SK-N-SH (cell line): ENCODE data around the gene CALCOCO2. TPM values are rescaled to one million over a fixed set of nuclear protein-coding genes. Genes with fewer than 3 reads are reported as not detected.

ENCODE experiments used
- CTCF ChIA-PET: fragments of 300-600, 350-600 bp; formaldehyde crosslinking; extraction: SDS; loops from one replicate; lab custom pipeline; 2021; lab: Yijun Ruan, JAX
- POLR2A ChIA-PET: fragments of 350-600 bp; sonication (Branson Sonifier 250); formaldehyde crosslinking; extraction: SDS; loops from one replicate; lab custom pipeline; 2020; ENCODE audit warnings: antibody characterized with exemption, inconsistent platforms; lab: Yijun Ruan, JAX
- DNase-seq: peaks from one replicate; pipeline ENCODE4 v3.0.0; 2012
- H2AFZ ChIP-seq: fragments of 200-600 bp; sonication (generic); 2 replicates; pipeline ENCODE4 v1.8.1; 2016; ENCODE audit warnings: antibody characterized with exemption, mild to moderate bottlenecking, low read depth
- H3F3A ChIP-seq: fragments of 200-600 bp; sonication (generic); replicated peaks from 2 replicates; pipeline ENCODE3; 2016; ENCODE audit warnings: antibody characterized with exemption, mild to moderate bottlenecking; ENCODE audit not compliant: insufficient read depth
- H3K27ac ChIP-seq, 2 experiments: fragments of 200-500 bp in 1 of 2; fragments of 200-600 bp in 1 of 2; sonication (Bioruptor generic) in 1 of 2; sonication (generic), shearing (Covaris generic) in 1 of 2; 2 replicates each; pipeline versions ENCODE4 v1.5.1 to v1.6.1; 2014 to 2016; ENCODE audit warnings: low read depth in 2 of 2, inconsistent platforms in 1 of 2, low read length in 1 of 2, mild to moderate bottlenecking in 1 of 2, mixed read lengths in 1 of 2
- H3K27me3 ChIP-seq: fragments of 200-600 bp; sonication (generic), shearing (Covaris generic); 2 replicates; pipeline ENCODE4 v1.6.1; 2016; ENCODE audit warnings: mixed run types; ENCODE audit not compliant: insufficient read depth
- H3K36me3 ChIP-seq, 2 experiments: fragments of 200-500 bp in 1 of 2; fragments of 200-600 bp in 1 of 2; sonication (Bioruptor generic) in 1 of 2; sonication (generic) in 1 of 2; replicated peaks in 1 of 2; 2 replicates each; pipeline versions ENCODE3 to v1.5.1; 2014 to 2016; ENCODE audit warnings: low read length in 1 of 2, mild to moderate bottlenecking in 1 of 2; ENCODE audit not compliant: insufficient read depth in 2 of 2, control insufficient read depth in 1 of 2
- H3K4me1 ChIP-seq, 2 experiments: fragments of 200-500 bp in 1 of 2; fragments of 200-600 bp in 1 of 2; sonication (Bioruptor generic) in 1 of 2; sonication (generic), shearing (Covaris generic) in 1 of 2; 2 replicates each; pipeline versions ENCODE4 v1.5.1 to v1.6.1; 2014 to 2016; ENCODE audit warnings: low read depth in 1 of 2, low read length in 1 of 2, mixed run types in 1 of 2; ENCODE audit not compliant: insufficient read depth in 2 of 2, control insufficient read depth in 1 of 2
- H3K4me2 ChIP-seq: fragments of 200-600 bp; sonication (generic), shearing (Covaris generic); 2 replicates; pipeline ENCODE4 v1.6.1; 2017; ENCODE audit warnings: mixed run types
- H3K4me3 ChIP-seq, 2 experiments: fragments of 200-500 bp in 1 of 2; fragments of 200-600 bp in 1 of 2; sonication (Bioruptor generic) in 1 of 2; sonication (generic), shearing (Covaris generic) in 1 of 2; 2 replicates each; pipeline versions ENCODE4 v1.5.1 to v1.8.1; 2014 to 2016; ENCODE audit warnings: low read depth in 2 of 2, inconsistent platforms in 1 of 2, low read length in 1 of 2, mild to moderate bottlenecking in 1 of 2, mixed read lengths in 1 of 2, moderate library complexity in 1 of 2
- H3K79me2 ChIP-seq: fragments of 200-600 bp; sonication (generic); 2 replicates; pipeline ENCODE4 v1.8.1; 2017; ENCODE audit warnings: mild to moderate bottlenecking; ENCODE audit not compliant: insufficient read depth
- H3K9ac ChIP-seq: fragments of 200-600 bp; sonication (generic); 2 replicates; pipeline ENCODE4 v1.6.1; 2017; ENCODE audit warnings: mixed run types
- H3K9me2 ChIP-seq: fragments of 200-600 bp; sonication (generic); 2 replicates; pipeline ENCODE4 v1.6.1; 2017; ENCODE audit warnings: mixed run types
- H3K9me3 ChIP-seq: fragments of 200-600 bp; sonication (generic); 2 replicates; pipeline ENCODE4 v1.6.1; 2017; ENCODE audit warnings: mixed run types, mild to moderate bottlenecking, moderate library complexity
- H4K20me1 ChIP-seq: fragments of 200-600 bp; sonication (generic); 2 replicates; pipeline ENCODE4 v1.6.1; 2017; ENCODE audit warnings: mild to moderate bottlenecking, mixed run types; ENCODE audit not compliant: insufficient read depth
- EP300 ChIP-seq, 2 experiments: IDR thresholded peaks; 2 replicates each; pipeline versions ENCODE4 v1.4.0 to v1.6.1; 2012; ENCODE audit warnings: borderline replicate concordance in 1 of 2, low read depth in 1 of 2, low read length in 1 of 2
- EZH2phosphoT487 ChIP-seq: fragments of 200-600 bp; sonication (generic); IDR thresholded peaks from 2 replicates; pipeline ENCODE4 v1.6.1; 2017; ENCODE audit warnings: low read depth, mixed run types, mild to moderate bottlenecking, antibody characterized with exemption, moderate library complexity, borderline replicate concordance
- FOXJ3 ChIP-seq: sonication (generic); formaldehyde crosslinking; IDR thresholded peaks from 2 replicates; pipeline ENCODE4 v1.5.1; 2020; ENCODE audit warnings: mild to moderate bottlenecking, missing genetic modification reagents
- FOXM1 ChIP-seq: IDR thresholded peaks from 2 replicates; pipeline ENCODE4 v1.4.0; 2012; ENCODE audit warnings: low read depth, mild to moderate bottlenecking
- GABPA ChIP-seq: IDR thresholded peaks from 2 replicates; pipeline ENCODE4 v1.4.0; 2012; ENCODE audit warnings: low read depth, mild to moderate bottlenecking
- GATA2 ChIP-seq: sonication (generic); formaldehyde crosslinking; IDR thresholded peaks from 2 replicates; pipeline ENCODE4 v1.5.0; 2020; ENCODE audit warnings: mild to moderate bottlenecking, missing genetic modification reagents
- JUND ChIP-seq: IDR thresholded peaks from 2 replicates; pipeline ENCODE4 v1.4.0; 2012
- MXI1 ChIP-seq: IDR thresholded peaks from 2 replicates; pipeline ENCODE4 v1.6.1; 2012; ENCODE audit warnings: mild to moderate bottlenecking, low read depth, low read length, improper control_type of control experiment
- NFIC ChIP-seq: IDR thresholded peaks from 2 replicates; pipeline ENCODE4 v1.4.0; 2012; ENCODE audit warnings: borderline replicate concordance
- NRF1 ChIP-seq: IDR thresholded peaks from 2 replicates; pipeline ENCODE4 v1.6.1; 2012; ENCODE audit warnings: low read depth, mild to moderate bottlenecking, low read length
- POLR2AphosphoS5 ChIP-seq: IDR thresholded peaks from 2 replicates; pipeline ENCODE4 v1.6.1; 2012; ENCODE audit warnings: low read depth, low read length
- RAD21 ChIP-seq: IDR thresholded peaks from 2 replicates; pipeline ENCODE4 v1.6.1; 2012; ENCODE audit warnings: mild to moderate bottlenecking, low read length
- RFX5 ChIP-seq: IDR thresholded peaks from 2 replicates; pipeline ENCODE4 v1.6.1; 2012; ENCODE audit warnings: mild to moderate bottlenecking, improper control_type of control experiment, low read length
- RXRA ChIP-seq: IDR thresholded peaks from 2 replicates; pipeline ENCODE4 v1.4.0; 2012; ENCODE audit warnings: low read depth, mild to moderate bottlenecking, borderline replicate concordance
- SIN3A ChIP-seq: IDR thresholded peaks from 2 replicates; pipeline ENCODE4 v1.6.1; 2012; ENCODE audit warnings: low read depth, mild to moderate bottlenecking, low read length, moderate library complexity, borderline replicate concordance
- SMC3 ChIP-seq: IDR thresholded peaks from 2 replicates; pipeline ENCODE4 v1.6.1; 2012; ENCODE audit warnings: low read depth, low read length, improper control_type of control experiment
- TAF1 ChIP-seq: IDR thresholded peaks from 2 replicates; pipeline ENCODE4 v1.6.1; 2012; ENCODE audit warnings: low read depth, mild to moderate bottlenecking, low read length, moderate library complexity, borderline replicate concordance
- TCF12 ChIP-seq: IDR thresholded peaks from 2 replicates; pipeline ENCODE4 v1.4.0; 2012
- TEAD4 ChIP-seq: IDR thresholded peaks from 2 replicates; pipeline ENCODE4 v1.4.0; 2012; ENCODE audit warnings: mild to moderate bottlenecking, borderline replicate concordance; ENCODE audit not compliant: insufficient read depth
- YY1 ChIP-seq: IDR thresholded peaks from 2 replicates; pipeline ENCODE4 v1.4.0; 2012; ENCODE audit warnings: low read depth, mild to moderate bottlenecking
- WGBS: methylation state at CpG from one replicate; pipeline ENCODE4 v1.1.6; 2017; ENCODE audit warnings: low lambda C conversion rate; 5-methylcytosine and 5-hydroxymethylcytosine counted together
- polyA plus RNA-seq, 3 experiments: library from polyadenylated mRNA; depleted of rRNA; stranded (reverse); fragments of >200 nt; gene quantifications; 2 replicates each; pipeline ENCODE4 v1.2.3, GENCODE V29; 2012
- TF ChIP-seq, protein P1 (sequence below): IDR thresholded peaks from 2 replicates; pipeline ENCODE4 v1.4.0; 2012; ENCODE audit warnings: low read depth, borderline replicate concordance
- TF ChIP-seq, protein P2 (sequence below): IDR thresholded peaks from 2 replicates; pipeline ENCODE4 v1.4.0; 2012; ENCODE audit warnings: low read depth
- TF ChIP-seq, protein P3 (sequence below): IDR thresholded peaks from 2 replicates; pipeline ENCODE4 v1.6.1; 2012; ENCODE audit warnings: mild to moderate bottlenecking, low read depth, low read length, moderate library complexity
- TF ChIP-seq, protein P4 (sequence below): fragments of 200-600 bp; sonication (generic); IDR thresholded peaks from 2 replicates; pipeline ENCODE4 v1.6.1; 2017; ENCODE audit warnings: antibody characterized with exemption, mild to moderate bottlenecking, moderate library complexity

The CALCOCO2 gene
- polyA plus RNA-seq, 1 of the 3 experiments (the other 2 are of a cell fraction), result 49.9 TPM

DNA sequence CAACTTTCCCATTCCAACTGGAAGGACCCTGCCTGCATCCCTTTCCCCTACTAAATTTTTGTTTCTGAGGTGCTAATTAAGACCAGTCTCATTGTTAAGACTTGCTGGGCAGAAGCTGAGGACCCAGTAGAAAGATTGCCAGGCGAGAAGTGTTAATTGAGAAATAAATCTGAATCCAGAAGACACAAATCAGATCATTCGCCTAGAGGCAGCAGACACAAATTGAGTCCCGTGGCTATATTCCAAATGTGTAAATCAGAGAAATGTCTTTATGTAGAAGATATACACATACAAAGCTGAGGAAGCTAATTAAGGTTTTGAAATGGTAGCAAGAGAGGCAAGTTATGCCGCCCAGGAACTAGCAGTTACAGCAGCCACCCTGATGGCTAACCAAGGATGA lies 29.6 kb downstream of the CALCOCO2 start:
- no peaks in the 10 kb centered on the region for H3K9me3 ChIP-seq
- ChIA-PET POLR2A (interaction anchor here (0.9 kb wide), 1 partner anchor 18 kb away, joined by 4 read pairs; no protein-coding TSS in a partner anchor), CTCF (interaction anchor here (0.8 to 32.7 kb wide), 12 partner anchors 8 to 368 kb away, joined by 3 to 1196 read pairs (median 4); partner anchors contain the start of gene TTLL6)
- H4K20me1 ChIP-seq, result no peaks in the 10 kb centered on the region
- no peak overlapping the region for H3K4me2 ChIP-seq
- no peaks in the 10 kb centered on the region for H3K4me1 ChIP-seq
- no peaks in the 10 kb centered on the region for H3K9me2 ChIP-seq
- no peak for TF ChIP-seq RAD21
- TF ChIP-seq EZH2phosphoT487, result no peak
- no peak for TF ChIP-seq SMC3
- TF ChIP-seq YY1, result no peak
- no peak for TF ChIP-seq GABPA
- TF ChIP-seq RXRA, result no peak
- no peak for TF ChIP-seq FOXJ3
- TF ChIP-seq TEAD4, result no peak
- TF ChIP-seq FOXM1, result no peak
- no peak for TF ChIP-seq EP300 (IDR thresholded peaks at IDR 0.05; ENCODE audit: borderline replicate concordance in 1 of 2, low read depth in 1 of 2, low read length in 1 of 2)
- no peak for TF ChIP-seq SIN3A
- TF ChIP-seq MXI1, result no peak
- TF ChIP-seq, protein P1, sequence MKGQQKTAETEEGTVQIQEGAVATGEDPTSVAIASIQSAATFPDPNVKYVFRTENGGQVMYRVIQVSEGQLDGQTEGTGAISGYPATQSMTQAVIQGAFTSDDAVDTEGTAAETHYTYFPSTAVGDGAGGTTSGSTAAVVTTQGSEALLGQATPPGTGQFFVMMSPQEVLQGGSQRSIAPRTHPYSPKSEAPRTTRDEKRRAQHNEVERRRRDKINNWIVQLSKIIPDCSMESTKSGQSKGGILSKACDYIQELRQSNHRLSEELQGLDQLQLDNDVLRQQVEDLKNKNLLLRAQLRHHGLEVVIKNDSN, result no peak
- no peak for TF ChIP-seq POLR2AphosphoS5
- no peak for TF ChIP-seq GATA2
- TF ChIP-seq, protein P2, sequence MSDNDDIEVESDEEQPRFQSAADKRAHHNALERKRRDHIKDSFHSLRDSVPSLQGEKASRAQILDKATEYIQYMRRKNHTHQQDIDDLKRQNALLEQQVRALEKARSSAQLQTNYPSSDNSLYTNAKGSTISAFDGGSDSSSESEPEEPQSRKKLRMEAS, result no peak
- TF ChIP-seq RFX5, result no peak
- no peak for TF ChIP-seq NFIC
- peaks cover 4% of the 10 kb centered on the region for H3F3A ChIP-seq
- H3K36me3 ChIP-seq, result peaks cover 47 to 50% of the 10 kb centered on the region in 2 experiments
- no peak overlapping the region for H3K4me3 ChIP-seq
- no peak overlapping the region for H3K27ac ChIP-seq
- DNase-seq, result no peak
- H3K27me3 ChIP-seq, result no peaks in the 10 kb centered on the region
- no peak overlapping the region for H3K9ac ChIP-seq
- H3K79me2 ChIP-seq, result no peaks in the 10 kb centered on the region
- 83% methylated on average over 4 of the region's 4 CpGs for WGBS
- no peak overlapping the region for H2AFZ ChIP-seq

DNA sequence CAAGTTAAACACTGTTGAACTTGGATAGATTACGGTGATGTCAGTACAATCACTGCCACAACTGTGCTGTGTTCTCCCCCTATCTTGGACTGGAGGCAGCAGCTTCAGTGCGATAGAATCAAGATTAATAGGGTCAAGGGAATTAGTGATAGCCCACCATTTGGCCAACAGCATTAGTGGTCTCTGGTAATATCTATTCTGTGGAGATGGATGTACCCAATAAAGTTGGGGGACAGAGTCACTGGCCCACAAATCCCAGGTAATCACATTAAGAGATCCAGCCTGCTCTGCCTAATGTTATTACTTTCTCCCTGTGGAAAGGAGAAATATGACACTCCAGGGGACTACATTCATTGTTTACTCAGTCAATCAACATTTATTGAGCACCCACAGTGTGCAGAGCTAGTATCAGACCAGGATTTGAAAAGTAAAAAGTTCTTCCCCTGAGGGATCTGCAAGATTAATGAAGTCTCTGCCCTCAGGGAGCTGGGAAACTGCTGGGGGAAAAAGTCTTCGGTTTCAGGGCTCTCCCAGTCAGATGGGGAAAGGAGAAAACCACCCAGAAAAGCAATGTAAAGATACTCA lies 38.2 kb downstream of the CALCOCO2 start:
- no peak overlapping the region for H3K9ac ChIP-seq
- DNase-seq, result no peak
- no peak overlapping the region for H3K4me3 ChIP-seq
- H3K79me2 ChIP-seq, result no peaks in the 10 kb centered on the region
- peaks cover 0 to 7% of the 10 kb centered on the region in 2 experiments for H3K36me3 ChIP-seq
- no peaks in the 10 kb centered on the region for H4K20me1 ChIP-seq
- H3K4me2 ChIP-seq, result no peak overlapping the region
- H3F3A ChIP-seq, result peaks cover 4% of the 10 kb centered on the region
- H3K27ac ChIP-seq, result no peak overlapping the region
- POLR2A ChIA-PET, result no interaction called here
- CTCF ChIA-PET, result interaction anchor here (0.7 to 32.7 kb wide), 6 partner anchors 9 to 191 kb away, joined by 3 to 1196 read pairs (median 14); partner anchors contain the start of gene TTLL6
- no peaks in the 10 kb centered on the region; a peak in 1 of 4 replicates for H3K4me1 ChIP-seq
- H3K9me2 ChIP-seq, result no peaks in the 10 kb centered on the region
- H3K27me3 ChIP-seq, result no peaks in the 10 kb centered on the region
- no peaks in the 10 kb centered on the region for H3K9me3 ChIP-seq
- TF ChIP-seq JUND, result no peak
- TF ChIP-seq YY1, result no peak
- TF ChIP-seq, protein P3, sequence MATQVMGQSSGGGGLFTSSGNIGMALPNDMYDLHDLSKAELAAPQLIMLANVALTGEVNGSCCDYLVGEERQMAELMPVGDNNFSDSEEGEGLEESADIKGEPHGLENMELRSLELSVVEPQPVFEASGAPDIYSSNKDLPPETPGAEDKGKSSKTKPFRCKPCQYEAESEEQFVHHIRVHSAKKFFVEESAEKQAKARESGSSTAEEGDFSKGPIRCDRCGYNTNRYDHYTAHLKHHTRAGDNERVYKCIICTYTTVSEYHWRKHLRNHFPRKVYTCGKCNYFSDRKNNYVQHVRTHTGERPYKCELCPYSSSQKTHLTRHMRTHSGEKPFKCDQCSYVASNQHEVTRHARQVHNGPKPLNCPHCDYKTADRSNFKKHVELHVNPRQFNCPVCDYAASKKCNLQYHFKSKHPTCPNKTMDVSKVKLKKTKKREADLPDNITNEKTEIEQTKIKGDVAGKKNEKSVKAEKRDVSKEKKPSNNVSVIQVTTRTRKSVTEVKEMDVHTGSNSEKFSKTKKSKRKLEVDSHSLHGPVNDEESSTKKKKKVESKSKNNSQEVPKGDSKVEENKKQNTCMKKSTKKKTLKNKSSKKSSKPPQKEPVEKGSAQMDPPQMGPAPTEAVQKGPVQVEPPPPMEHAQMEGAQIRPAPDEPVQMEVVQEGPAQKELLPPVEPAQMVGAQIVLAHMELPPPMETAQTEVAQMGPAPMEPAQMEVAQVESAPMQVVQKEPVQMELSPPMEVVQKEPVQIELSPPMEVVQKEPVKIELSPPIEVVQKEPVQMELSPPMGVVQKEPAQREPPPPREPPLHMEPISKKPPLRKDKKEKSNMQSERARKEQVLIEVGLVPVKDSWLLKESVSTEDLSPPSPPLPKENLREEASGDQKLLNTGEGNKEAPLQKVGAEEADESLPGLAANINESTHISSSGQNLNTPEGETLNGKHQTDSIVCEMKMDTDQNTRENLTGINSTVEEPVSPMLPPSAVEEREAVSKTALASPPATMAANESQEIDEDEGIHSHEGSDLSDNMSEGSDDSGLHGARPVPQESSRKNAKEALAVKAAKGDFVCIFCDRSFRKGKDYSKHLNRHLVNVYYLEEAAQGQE, result no peak
- TF ChIP-seq NRF1, result no peak
- TF ChIP-seq TAF1, result no peak
- no peak for TF ChIP-seq FOXM1
- TF ChIP-seq EZH2phosphoT487, result no peak
- TF ChIP-seq GABPA, result no peak
- TF ChIP-seq TCF12, result no peak
- TF ChIP-seq, protein P4, sequence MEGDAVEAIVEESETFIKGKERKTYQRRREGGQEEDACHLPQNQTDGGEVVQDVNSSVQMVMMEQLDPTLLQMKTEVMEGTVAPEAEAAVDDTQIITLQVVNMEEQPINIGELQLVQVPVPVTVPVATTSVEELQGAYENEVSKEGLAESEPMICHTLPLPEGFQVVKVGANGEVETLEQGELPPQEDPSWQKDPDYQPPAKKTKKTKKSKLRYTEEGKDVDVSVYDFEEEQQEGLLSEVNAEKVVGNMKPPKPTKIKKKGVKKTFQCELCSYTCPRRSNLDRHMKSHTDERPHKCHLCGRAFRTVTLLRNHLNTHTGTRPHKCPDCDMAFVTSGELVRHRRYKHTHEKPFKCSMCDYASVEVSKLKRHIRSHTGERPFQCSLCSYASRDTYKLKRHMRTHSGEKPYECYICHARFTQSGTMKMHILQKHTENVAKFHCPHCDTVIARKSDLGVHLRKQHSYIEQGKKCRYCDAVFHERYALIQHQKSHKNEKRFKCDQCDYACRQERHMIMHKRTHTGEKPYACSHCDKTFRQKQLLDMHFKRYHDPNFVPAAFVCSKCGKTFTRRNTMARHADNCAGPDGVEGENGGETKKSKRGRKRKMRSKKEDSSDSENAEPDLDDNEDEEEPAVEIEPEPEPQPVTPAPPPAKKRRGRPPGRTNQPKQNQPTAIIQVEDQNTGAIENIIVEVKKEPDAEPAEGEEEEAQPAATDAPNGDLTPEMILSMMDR, result no peak
- 33% methylated on average over 3 of the region's 3 CpGs for WGBS
- no peak overlapping the region for H2AFZ ChIP-seq
